ENCODE data around the gene SLC25A40. TPM values are rescaled to one million over a fixed set of nuclear protein-coding genes. Genes with fewer than 3 reads are reported as not detected.

SLC25A40 gene
- total RNA-seq, 1 donor from 2014 or later = 16.4 TPM

DNA sequence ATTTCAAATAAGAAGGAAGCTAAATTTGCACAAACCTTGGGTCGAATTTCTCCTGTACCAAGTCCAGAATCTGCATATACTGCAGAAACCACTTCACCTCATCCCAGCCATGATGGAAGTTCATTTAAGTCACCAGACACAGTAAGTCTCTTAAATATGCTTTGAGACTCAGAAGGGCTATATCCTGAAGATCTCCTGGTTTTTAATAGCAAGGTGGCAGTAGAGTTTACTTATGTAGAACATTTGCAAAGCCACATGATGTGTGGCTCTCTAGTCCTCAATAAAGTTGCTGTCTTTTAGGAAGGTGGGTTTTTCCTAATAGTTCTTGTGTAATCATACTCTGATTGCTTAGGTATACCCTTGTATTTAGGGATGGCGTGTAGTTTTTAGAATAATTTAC lies 8.9 kb upstream of the SLC25A40 start:
- DNase-seq (ENCODE audit: low spot score) = no peak
- no peaks in the 10 kb centered on the region for H3K9me3 Mint-ChIP-seq (ENCODE audit: low read depth)
- H3K4me3 Mint-ChIP-seq (ENCODE audit: unreplicated experiment) = no peak overlapping the region
- TF ChIP-seq, protein P1, sequence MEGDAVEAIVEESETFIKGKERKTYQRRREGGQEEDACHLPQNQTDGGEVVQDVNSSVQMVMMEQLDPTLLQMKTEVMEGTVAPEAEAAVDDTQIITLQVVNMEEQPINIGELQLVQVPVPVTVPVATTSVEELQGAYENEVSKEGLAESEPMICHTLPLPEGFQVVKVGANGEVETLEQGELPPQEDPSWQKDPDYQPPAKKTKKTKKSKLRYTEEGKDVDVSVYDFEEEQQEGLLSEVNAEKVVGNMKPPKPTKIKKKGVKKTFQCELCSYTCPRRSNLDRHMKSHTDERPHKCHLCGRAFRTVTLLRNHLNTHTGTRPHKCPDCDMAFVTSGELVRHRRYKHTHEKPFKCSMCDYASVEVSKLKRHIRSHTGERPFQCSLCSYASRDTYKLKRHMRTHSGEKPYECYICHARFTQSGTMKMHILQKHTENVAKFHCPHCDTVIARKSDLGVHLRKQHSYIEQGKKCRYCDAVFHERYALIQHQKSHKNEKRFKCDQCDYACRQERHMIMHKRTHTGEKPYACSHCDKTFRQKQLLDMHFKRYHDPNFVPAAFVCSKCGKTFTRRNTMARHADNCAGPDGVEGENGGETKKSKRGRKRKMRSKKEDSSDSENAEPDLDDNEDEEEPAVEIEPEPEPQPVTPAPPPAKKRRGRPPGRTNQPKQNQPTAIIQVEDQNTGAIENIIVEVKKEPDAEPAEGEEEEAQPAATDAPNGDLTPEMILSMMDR (IDR thresholded peaks at IDR 0.05) = no peak
- no peaks in the 10 kb centered on the region for H3K27me3 Mint-ChIP-seq (ENCODE audit: low read depth)
- H3K4me1 Mint-ChIP-seq (ENCODE audit: low read depth) = no peaks in the 10 kb centered on the region
- no peaks in the 10 kb centered on the region for H3K36me3 Mint-ChIP-seq (ENCODE audit: low read depth)
- H3K27ac Mint-ChIP-seq (ENCODE audit: unreplicated experiment) = no peak overlapping the region

DNA sequence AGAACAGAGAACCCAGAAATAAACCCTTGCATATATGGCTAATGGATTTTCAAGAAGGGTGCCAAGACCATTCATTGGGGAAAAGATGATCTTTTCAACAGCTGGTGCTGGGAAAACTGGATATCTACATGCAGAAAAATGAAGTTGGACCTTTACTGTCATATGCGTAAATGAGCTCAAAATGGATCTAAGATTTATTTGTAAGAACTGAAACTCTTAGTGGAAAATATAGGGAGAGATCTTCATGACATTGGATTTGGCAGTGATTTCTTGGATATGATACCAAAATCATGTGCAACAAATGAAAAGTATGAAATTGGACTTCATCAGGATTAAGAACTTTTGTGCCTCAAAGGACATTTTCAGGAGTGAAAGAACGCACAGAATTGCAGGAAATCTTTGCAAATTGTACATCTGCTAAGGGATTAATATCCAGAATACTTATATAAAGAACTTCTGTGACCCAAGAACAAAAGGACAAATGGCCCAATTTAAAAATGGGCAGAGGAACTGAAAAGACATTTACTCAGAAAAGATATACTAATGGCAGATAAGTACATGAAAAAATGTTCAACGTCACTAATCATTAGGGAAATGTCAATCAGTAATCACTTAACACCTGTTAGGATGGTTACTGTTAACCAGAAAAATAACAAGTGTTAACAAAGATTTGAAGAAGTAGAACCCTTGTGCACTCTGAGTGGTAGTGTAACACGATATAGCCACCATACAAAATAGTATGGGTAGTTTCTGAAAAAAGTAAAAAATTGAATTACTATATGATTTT lies 6.2 kb upstream of the SLC25A40 start:
- Mint-ChIP-seq H3K9me3 (ENCODE audit: low read depth) (no peaks in the 10 kb centered on the region), H3K27me3 (ENCODE audit: low read depth) (no peaks in the 10 kb centered on the region), H3K4me3 (ENCODE audit: unreplicated experiment) (no peak overlapping the region), H3K4me1 (ENCODE audit: low read depth) (peaks cover 12% of the 10 kb centered on the region), H3K36me3 (ENCODE audit: low read depth) (no peaks in the 10 kb centered on the region), H3K27ac (ENCODE audit: unreplicated experiment) (no peak overlapping the region)
- TF ChIP-seq, protein P1 (IDR thresholded peaks at IDR 0.05) = no peak
- DNase-seq (ENCODE audit: low spot score) = no peak

- Mint-ChIP-seq H3K9me3 (ENCODE audit: low read depth) (no peaks in the 10 kb centered on the region), H3K4me3 (ENCODE audit: unreplicated experiment) (peak overlapping the region; percentile 38), H3K4me1 (ENCODE audit: low read depth) (peaks cover 34% of the 10 kb centered on the region), H3K27ac (ENCODE audit: unreplicated experiment) (peak overlapping the region; percentile 41), H3K36me3 (ENCODE audit: low read depth) (no peaks in the 10 kb centered on the region), H3K27me3 (ENCODE audit: low read depth) (no peaks in the 10 kb centered on the region)
- no peak for DNase-seq (ENCODE audit: low spot score)
- TF ChIP-seq, protein P1 (IDR thresholded peaks at IDR 0.05) = no peak
Observed at GRCh38 chr7:87878208-87878735, 2.1 kb upstream of the SLC25A40 start.

GRCh38 chr7:87877366-87878040 lies 1.3 kb upstream of the SLC25A40 start:
- H3K4me3 Mint-ChIP-seq (ENCODE audit: unreplicated experiment) = peak overlapping the region; percentile 97
- H3K27me3 Mint-ChIP-seq (ENCODE audit: low read depth) = no peaks in the 10 kb centered on the region
- peak overlapping the region; percentile 98 for H3K27ac Mint-ChIP-seq (ENCODE audit: unreplicated experiment)
- no peaks in the 10 kb centered on the region for H3K9me3 Mint-ChIP-seq (ENCODE audit: low read depth)
- H3K36me3 Mint-ChIP-seq (ENCODE audit: low read depth) = peaks cover 2% of the 10 kb centered on the region
- TF ChIP-seq, protein P1 (IDR thresholded peaks at IDR 0.05) = no peak
- H3K4me1 Mint-ChIP-seq (ENCODE audit: low read depth) = peaks cover 34% of the 10 kb centered on the region
- no peak for DNase-seq (ENCODE audit: low spot score)

GRCh38 chr7:87876869-87877234 lies 692 bp upstream of the SLC25A40 start:
- no peak for DNase-seq (ENCODE audit: low spot score)
- peaks cover 5% of the 10 kb centered on the region for H3K9me3 Mint-ChIP-seq (ENCODE audit: low read depth)
- peak overlapping the region; percentile 97 for H3K4me3 Mint-ChIP-seq (ENCODE audit: unreplicated experiment)
- peaks cover 6% of the 10 kb centered on the region for H3K36me3 Mint-ChIP-seq (ENCODE audit: low read depth)
- TF ChIP-seq, protein P1 (IDR thresholded peaks at IDR 0.05) = peak; percentile 25
- no peaks in the 10 kb centered on the region for H3K27me3 Mint-ChIP-seq (ENCODE audit: low read depth)
- peaks cover 34% of the 10 kb centered on the region for H3K4me1 Mint-ChIP-seq (ENCODE audit: low read depth)
- peak overlapping the region; percentile 98 for H3K27ac Mint-ChIP-seq (ENCODE audit: unreplicated experiment)
